ENCODE data around the gene JTB. TPM values are rescaled to one million over a fixed set of nuclear protein-coding genes. Genes with fewer than 3 reads are reported as not detected.
A peak's percentile ranks its signal among the peaks of the same experiment; 100 is the strongest.

The JTB gene
- total RNA-seq, 1 experiment from 2014 or later, result 142 TPM

DNA sequence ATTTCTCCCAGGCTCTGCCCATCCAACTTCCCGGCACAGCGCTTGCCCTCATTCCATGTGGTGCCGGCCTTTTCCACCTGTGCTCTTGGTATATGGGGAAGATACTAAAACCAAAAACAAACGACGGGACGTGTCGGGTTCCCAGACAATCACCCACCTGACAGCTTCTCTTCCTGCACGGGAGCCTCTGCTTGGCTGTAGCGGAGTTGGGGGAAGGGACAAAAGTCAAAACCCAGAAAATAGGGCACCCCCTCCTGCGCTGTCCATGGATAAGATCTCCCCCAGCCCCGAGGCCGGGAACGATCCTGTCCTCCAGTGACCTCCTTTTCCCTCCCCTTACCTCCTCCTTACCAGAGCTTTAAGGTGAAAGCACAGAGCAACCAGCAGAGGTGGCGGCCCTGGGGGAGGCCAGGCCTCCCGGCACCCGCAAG, 640 bp downstream of the JTB start:
- peaks cover 8% of the 10 kb centered on the region for H3K4me1 ChIP-seq (ENCODE audit: insufficient read depth, low read length, poor library complexity, severe bottlenecking)
- no peak for DNase-seq (ENCODE audit: low spot score)
- H3K9me3 ChIP-seq (ENCODE audit: low read depth, low read length, poor library complexity, severe bottlenecking), result no peaks in the 10 kb centered on the region
- ChIA-PET CTCF (interaction anchor here (0.5 to 0.9 kb wide), 2 partner anchors 180 to 233 kb away, joined by 3 to 4 read pairs; no protein-coding TSS in a partner anchor), POLR2A (ENCODE audit: low non-redundant PET) (interaction anchor here (0.6 to 1.5 kb wide), 3 partner anchors 8 to 13 kb away, joined by 4 to 8 read pairs (median 4); partner anchors contain the start of gene RAB13)
- BruUV-seq (replicated peaks), result no TSS peak
- peak overlapping the region; percentile 97 for H3K4me3 ChIP-seq (ENCODE audit: low read depth, low read length, poor library complexity, severe bottlenecking)
- no peak for TF ChIP-seq EZH2 (IDR thresholded peaks at IDR 0.05; ENCODE audit: borderline replicate concordance, low read depth, low read length, poor library complexity, severe bottlenecking)
- TF ChIP-seq, protein P1, sequence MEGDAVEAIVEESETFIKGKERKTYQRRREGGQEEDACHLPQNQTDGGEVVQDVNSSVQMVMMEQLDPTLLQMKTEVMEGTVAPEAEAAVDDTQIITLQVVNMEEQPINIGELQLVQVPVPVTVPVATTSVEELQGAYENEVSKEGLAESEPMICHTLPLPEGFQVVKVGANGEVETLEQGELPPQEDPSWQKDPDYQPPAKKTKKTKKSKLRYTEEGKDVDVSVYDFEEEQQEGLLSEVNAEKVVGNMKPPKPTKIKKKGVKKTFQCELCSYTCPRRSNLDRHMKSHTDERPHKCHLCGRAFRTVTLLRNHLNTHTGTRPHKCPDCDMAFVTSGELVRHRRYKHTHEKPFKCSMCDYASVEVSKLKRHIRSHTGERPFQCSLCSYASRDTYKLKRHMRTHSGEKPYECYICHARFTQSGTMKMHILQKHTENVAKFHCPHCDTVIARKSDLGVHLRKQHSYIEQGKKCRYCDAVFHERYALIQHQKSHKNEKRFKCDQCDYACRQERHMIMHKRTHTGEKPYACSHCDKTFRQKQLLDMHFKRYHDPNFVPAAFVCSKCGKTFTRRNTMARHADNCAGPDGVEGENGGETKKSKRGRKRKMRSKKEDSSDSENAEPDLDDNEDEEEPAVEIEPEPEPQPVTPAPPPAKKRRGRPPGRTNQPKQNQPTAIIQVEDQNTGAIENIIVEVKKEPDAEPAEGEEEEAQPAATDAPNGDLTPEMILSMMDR (conservative IDR thresholded peaks at IDR 0.05; ENCODE audit: low read depth, low read length), result no peak
- H3K27me3 ChIP-seq (replicated peaks; ENCODE audit: insufficient read depth, low read depth, low read length, poor library complexity), result no peaks in the 10 kb centered on the region
- intact Hi-C loops (cut with micrococcal nuclease; ENCODE audit: unreplicated experiment), result no loop called here
- peaks cover 36% of the 10 kb centered on the region for H3K36me3 ChIP-seq (ENCODE audit: insufficient read depth, low read length, poor library complexity, severe bottlenecking)
- peak overlapping the region; percentile 91 for H3K27ac ChIP-seq (ENCODE audit: low read depth, low read length, poor library complexity, severe bottlenecking)

DNA sequence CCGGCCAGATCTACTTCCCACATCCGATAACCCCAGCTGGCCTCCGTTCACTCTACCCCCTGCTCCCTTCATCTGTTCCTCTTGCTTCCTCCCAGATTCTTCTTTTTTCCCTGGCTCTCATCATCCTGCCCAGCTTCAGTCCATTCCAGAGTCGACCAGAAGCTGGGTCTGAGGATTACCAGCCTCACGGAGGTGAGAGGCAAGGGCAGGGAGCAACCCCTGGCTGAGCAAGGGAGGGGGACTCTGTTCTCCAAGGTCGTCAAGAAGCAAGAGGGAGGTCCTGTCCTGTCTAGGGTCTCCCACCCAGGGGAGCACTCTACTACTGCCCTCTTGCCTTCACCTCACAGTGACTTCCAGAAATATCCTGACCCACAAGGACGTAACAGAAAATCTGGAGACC, 3.9 kb downstream of the JTB start:
- intact Hi-C loops (cut with micrococcal nuclease; ENCODE audit: unreplicated experiment), result no loop called here
- Histone ChIP-seq H3K4me1 (ENCODE audit: insufficient read depth, low read length, poor library complexity, severe bottlenecking) (peaks cover 11% of the 10 kb centered on the region), H3K27me3 (replicated peaks; ENCODE audit: insufficient read depth, low read depth, low read length, poor library complexity) (no peaks in the 10 kb centered on the region), H3K27ac (ENCODE audit: low read depth, low read length, poor library complexity, severe bottlenecking) (peak overlapping the region; percentile 11), H3K36me3 (ENCODE audit: insufficient read depth, low read length, poor library complexity, severe bottlenecking) (peaks cover 25% of the 10 kb centered on the region), H3K9me3 (ENCODE audit: low read depth, low read length, poor library complexity, severe bottlenecking) (no peaks in the 10 kb centered on the region), H3K4me3 (ENCODE audit: low read depth, low read length, poor library complexity, severe bottlenecking) (no peak overlapping the region)
- TF ChIP-seq EZH2 (IDR thresholded peaks at IDR 0.05; ENCODE audit: borderline replicate concordance, low read depth, low read length, poor library complexity, severe bottlenecking), result no peak
- TF ChIP-seq, protein P1 (conservative IDR thresholded peaks at IDR 0.05; ENCODE audit: low read depth, low read length), result no peak
- POLR2A ChIA-PET (ENCODE audit: low non-redundant PET), result interaction anchor here (0.6 kb wide), 1 partner anchor 27 kb away, joined by 16 read pairs; the partner anchor contains the start of gene DENND4B
- no peak for DNase-seq (ENCODE audit: low spot score)
- BruUV-seq (replicated peaks), result no TSS peak
- CTCF ChIA-PET, result no interaction called here

DNA sequence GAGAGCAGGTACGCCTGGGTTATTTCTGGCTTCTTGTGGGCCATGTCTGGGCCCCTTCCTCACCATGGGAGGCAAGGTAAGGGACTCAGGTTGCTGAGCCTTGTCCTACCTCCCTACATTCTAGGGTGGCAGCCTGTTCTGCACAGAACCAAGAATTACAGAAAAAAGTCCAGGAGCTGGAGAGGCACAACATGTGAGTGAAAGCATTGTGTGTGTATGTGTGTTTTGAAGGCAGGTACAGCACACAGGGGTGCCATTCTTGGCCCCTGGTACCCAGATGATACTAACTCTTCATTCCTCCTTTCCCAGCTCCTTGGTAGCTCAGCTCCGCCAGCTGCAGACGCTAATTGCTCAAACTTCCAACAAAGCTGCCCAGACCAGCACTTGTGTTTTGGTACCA, 4.4 kb downstream of the JTB start:
- intact Hi-C loops (cut with micrococcal nuclease; ENCODE audit: unreplicated experiment), result no loop called here
- CTCF ChIA-PET, result no interaction called here
- no peaks in the 10 kb centered on the region for H3K27me3 ChIP-seq (replicated peaks; ENCODE audit: insufficient read depth, low read depth, low read length, poor library complexity)
- peaks cover 14% of the 10 kb centered on the region for H3K4me1 ChIP-seq (ENCODE audit: insufficient read depth, low read length, poor library complexity, severe bottlenecking)
- no peak for TF ChIP-seq EZH2 (IDR thresholded peaks at IDR 0.05; ENCODE audit: borderline replicate concordance, low read depth, low read length, poor library complexity, severe bottlenecking)
- TF ChIP-seq, protein P1 (conservative IDR thresholded peaks at IDR 0.05; ENCODE audit: low read depth, low read length), result no peak
- H3K4me3 ChIP-seq (ENCODE audit: low read depth, low read length, poor library complexity, severe bottlenecking), result no peak overlapping the region
- POLR2A ChIA-PET (ENCODE audit: low non-redundant PET), result no interaction called here
- no peak overlapping the region for H3K27ac ChIP-seq (ENCODE audit: low read depth, low read length, poor library complexity, severe bottlenecking)
- BruUV-seq (replicated peaks), result no TSS peak
- H3K36me3 ChIP-seq (ENCODE audit: insufficient read depth, low read length, poor library complexity, severe bottlenecking), result peaks cover 25% of the 10 kb centered on the region
- no peak for DNase-seq (ENCODE audit: low spot score)
- no peaks in the 10 kb centered on the region for H3K9me3 ChIP-seq (ENCODE audit: low read depth, low read length, poor library complexity, severe bottlenecking)

Measured in A673 (cell line).